GM12864 (cell line): ENCODE data around the gene ARID1B.

Experiments used
- DNase-seq: peaks from one replicate; pipeline ENCODE4 v3.0.0-alpha.2; 2011; ENCODE audit warnings: low read depth
- H3K4me3 ChIP-seq: 2 replicates; pipeline ENCODE4 v1.5.1; 2011; ENCODE audit warnings: mild to moderate bottlenecking, low read depth, low read length, control low read depth
- CTCF ChIP-seq: IDR thresholded peaks from 2 replicates; pipeline ENCODE4 v1.5.1; 2011; ENCODE audit warnings: low read depth, mild to moderate bottlenecking, moderate library complexity, low read length, control low read depth, inconsistent platforms; ENCODE audit errors: missing control alignments

Gene ARID1B

DNA sequence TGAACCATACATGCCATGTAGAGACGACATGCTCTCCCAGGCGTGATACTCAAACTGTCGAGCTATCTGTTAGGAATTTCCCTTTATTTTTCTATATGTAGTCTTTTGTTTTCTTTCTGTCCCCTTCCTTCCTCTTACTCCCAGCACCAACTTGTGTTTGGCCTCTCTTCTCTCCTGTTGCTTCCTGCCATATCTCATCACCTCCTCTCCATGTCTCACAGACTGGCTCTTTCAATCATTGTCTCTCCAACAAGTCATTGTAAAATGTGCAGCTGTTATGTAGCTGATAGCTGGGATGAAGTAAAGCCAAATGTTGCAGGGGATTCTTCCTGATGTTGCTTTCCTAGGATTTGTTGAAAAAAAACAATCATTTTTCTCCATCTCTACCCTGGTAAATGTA is 311.7 kb downstream of the ARID1B start:
- DNase-seq, result no peak
- H3K4me3 ChIP-seq, result no peak overlapping the region
- no peak for TF ChIP-seq CTCF

DNA sequence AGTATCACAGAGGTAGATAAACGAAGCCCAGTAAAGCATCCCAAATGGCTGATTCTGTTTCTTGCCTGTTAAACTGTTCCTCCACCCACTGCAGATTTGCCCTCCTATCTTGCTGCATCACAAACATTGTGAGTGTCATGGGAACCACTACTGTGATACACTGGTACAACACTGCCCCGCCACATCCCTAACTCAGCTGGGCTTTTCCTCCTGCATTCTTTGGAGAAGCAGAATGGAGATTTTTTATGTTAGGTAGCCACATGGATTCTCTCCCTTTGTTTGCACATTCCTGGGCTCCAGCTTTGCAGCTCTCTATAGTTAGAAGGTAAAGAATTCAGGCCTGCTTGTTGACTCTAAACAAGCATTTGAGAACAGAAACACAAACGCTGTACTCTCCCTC is 312.1 kb downstream of the ARID1B start:
- H3K4me3 ChIP-seq, result no peak overlapping the region
- TF ChIP-seq CTCF, result no peak
- no peak for DNase-seq

GRCh38 chr6:157089851-157090250 is 312.7 kb downstream of the ARID1B start:
- no peak for TF ChIP-seq CTCF
- no peak overlapping the region for H3K4me3 ChIP-seq
- no peak for DNase-seq

- TF ChIP-seq CTCF, result no peak
- H3K4me3 ChIP-seq, result no peak overlapping the region
- no peak for DNase-seq
These were observed 313.6 kb downstream of the ARID1B start for GRCh38 chr6:157090736-157091135.

DNA sequence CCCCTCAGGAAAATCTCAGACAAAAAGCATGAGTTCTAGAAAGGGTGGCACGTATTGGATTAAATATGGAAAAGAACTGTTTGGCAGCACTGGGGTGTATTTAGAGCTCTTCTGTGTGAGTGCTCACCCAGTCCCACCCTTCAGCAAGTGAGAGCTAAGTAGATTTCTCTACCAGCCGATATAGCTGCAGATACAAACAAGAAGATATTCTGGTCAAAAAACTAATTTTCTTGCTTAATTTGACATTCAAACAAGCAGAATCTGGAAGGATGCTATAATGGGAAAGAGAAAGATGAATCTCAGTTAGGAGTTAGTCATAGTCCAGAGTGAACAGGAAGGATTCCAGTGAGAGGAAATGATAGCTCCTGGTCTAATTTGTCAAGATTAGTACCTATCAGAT is 314.1 kb downstream of the ARID1B start:
- DNase-seq, result no peak
- no peak for TF ChIP-seq CTCF
- no peak overlapping the region for H3K4me3 ChIP-seq

- no peak for TF ChIP-seq CTCF
- no peak overlapping the region for H3K4me3 ChIP-seq
- DNase-seq, result no peak
These were observed 314.8 kb downstream of the ARID1B start for GRCh38 chr6:157091856-157092460.

DNA sequence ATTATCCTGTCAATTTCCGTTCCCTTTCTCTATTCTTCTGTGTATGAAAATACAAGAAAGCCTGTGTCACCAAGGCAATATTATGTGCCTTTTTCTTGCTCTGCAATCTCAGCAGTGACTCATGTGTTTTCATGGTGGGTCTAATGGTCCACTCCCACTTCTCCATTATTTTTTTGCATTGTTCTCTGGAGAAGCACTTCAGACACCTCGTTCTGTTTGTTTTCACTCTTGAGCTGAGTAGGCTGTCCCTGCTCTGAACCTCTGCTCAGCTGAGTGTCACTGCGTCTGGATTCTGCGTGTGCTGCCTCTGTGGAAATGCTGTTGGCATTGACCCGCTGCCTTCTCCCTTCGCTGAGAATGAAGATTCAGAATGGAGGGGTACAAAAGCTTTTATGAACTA is 315.6 kb downstream of the ARID1B start:
- no peak for TF ChIP-seq CTCF
- DNase-seq, result no peak
- H3K4me3 ChIP-seq, result no peak overlapping the region
